Measurements from ENCODE around the gene CBLN3. TPM values are rescaled to one million over a fixed set of nuclear protein-coding genes. Genes with fewer than 3 reads are reported as not detected.

Gene CBLN3
- total and polyA plus RNA-seq, 2 of the 4 experiments (the other 2 are of a cell fraction), result 0.72 to 4.5 TPM

GRCh38 chr14:24397639-24398292, 31.7 kb downstream of the CBLN3 start (continued):
- TF ChIP-seq MAZ (IDR thresholded peaks at IDR 0.05; ENCODE audit: borderline replicate concordance, low read depth, low read length), result no peak
- no peak for TF ChIP-seq CHD1 (IDR thresholded peaks at IDR 0.05; ENCODE audit: low read depth, low read length)

GRCh38 chr14:24395609-24396582, 33.6 kb downstream of the CBLN3 start:
- Histone ChIP-seq H3K9ac (ENCODE audit: low read depth, low read length) (no peak overlapping the region), H3K4me2 (ENCODE audit: low read depth, low read length) (no peak overlapping the region)
- DNase-seq, result no peak

More at GRCh38 chr14:24395609-24396582, 33.6 kb downstream of the CBLN3 start:
- no TSS peak for BruUV-seq (replicated peaks)
- H3K23ac ChIP-seq (ENCODE audit: low read depth, low read length), result peak overlapping the region; percentile 35; the same call in 1 of the 2 replicates
- H3K36me3 ChIP-seq (ENCODE audit: control insufficient read depth, insufficient read depth, low read length), result no peaks in the 10 kb centered on the region
- peak overlapping the region; percentile 35; the same call in 1 of the 2 replicates for H4K5ac ChIP-seq (ENCODE audit: low read depth, low read length)
- H3K56ac ChIP-seq (ENCODE audit: extremely low read depth, insufficient read depth, low read length), result no peak overlapping the region
- 100% methylated on average over 2 of the region's 8 CpGs; no CpG with 5 or more reads in 1 of the 2 experiments for WGBS, 2 experiments (ENCODE audit: extremely low coverage in 2 of 2, insufficient read length in 1 of 2)
- H3K79me1 ChIP-seq (ENCODE audit: low read depth in 1 of 2, low read length in 2 of 2), result peaks cover 0 to 8% of the 10 kb centered on the region in 2 experiments; a peak in 1 of 4 replicates
- H4K91ac ChIP-seq (ENCODE audit: insufficient read depth, low read depth, low read length), result peak overlapping the region; percentile 15; the same call in 1 of the 2 replicates
- H2BK20ac ChIP-seq (ENCODE audit: low read depth, low read length), result peak overlapping the region; percentile 26; the same call in 1 of the 2 replicates
- POLR2A ChIA-PET (ENCODE audit: unreplicated experiment), result no interaction called here
- H3K4me1 ChIP-seq (ENCODE audit: control insufficient read depth, insufficient read depth, low read length), result peaks cover 16% of the 10 kb centered on the region
- no peaks in the 10 kb centered on the region for H3K9me3 ChIP-seq (ENCODE audit: control insufficient read depth, insufficient read depth, low read length)
- peak overlapping the region; percentile 46 for H2BK5ac ChIP-seq (ENCODE audit: low read depth, low read length, poor library complexity, severe bottlenecking)
- peak; percentile 32; the same call in 1 of the 2 replicates for TF ChIP-seq MAFK (IDR thresholded peaks at IDR 0.05; ENCODE audit: low read depth, low read length)
- TF ChIP-seq MXI1 (IDR thresholded peaks at IDR 0.05; ENCODE audit: borderline replicate concordance, low read depth, low read length), result no peak
- no peak for TF ChIP-seq ELK1 (IDR thresholded peaks at IDR 0.05; ENCODE audit: borderline replicate concordance, low read depth, low read length)
- no peak overlapping the region for H3K4me3 ChIP-seq (ENCODE audit: insufficient read depth, low read depth, low read length)
- ATAC-seq (ENCODE audit: low read depth), result no peak
- no peak overlapping the region; the same call in 1 of the 2 replicates for H3K4ac ChIP-seq (ENCODE audit: low read depth, low read length)
- H3K27ac ChIP-seq (ENCODE audit: insufficient read depth, low read length), result no peak overlapping the region
- peak overlapping the region; percentile 24; the same call in 1 of the 2 replicates for H3K18ac ChIP-seq (ENCODE audit: low read depth, low read length)
- H2BK15ac ChIP-seq (ENCODE audit: low read depth, low read length), result no peak overlapping the region
- H2AK5ac ChIP-seq (ENCODE audit: low read depth, low read length), result 0 out of 2 replicates have a peak overlapping the region, but pooled peaks have one; percentile 4
- peak overlapping the region; percentile 62 for H2AFZ ChIP-seq (replicated peaks; ENCODE audit: low read length, poor library complexity)
- H2AK9ac ChIP-seq (replicated peaks; ENCODE audit: low read depth, low read length, poor library complexity), result no peak overlapping the region
- CTCF ChIA-PET, result no interaction called here
- H2BK120ac ChIP-seq (ENCODE audit: low read depth, low read length), result no peak overlapping the region
- in situ Hi-C loops (cut with MboI; ENCODE audit: low sequenced_read_pairs) (no loop called here), intact Hi-C loops (cut with micrococcal nuclease) (no loop called here), dilution Hi-C loops (cut with HindIII; ENCODE audit: low sequenced_read_pairs, unreplicated experiment) (no loop called here)
- no peak overlapping the region for H3K14ac ChIP-seq (replicated peaks; ENCODE audit: low read depth, low read length)
- peaks cover 2% of the 10 kb centered on the region; the same call in 1 of the 2 replicates for H3K9me1 ChIP-seq (ENCODE audit: insufficient read depth, low read length)
- no peaks in the 10 kb centered on the region for H4K20me1 ChIP-seq (ENCODE audit: insufficient read depth, low read length)
- H3K27me3 ChIP-seq (ENCODE audit: control insufficient read depth, insufficient read depth, low read length), result no peaks in the 10 kb centered on the region
- H4K8ac ChIP-seq (ENCODE audit: low read depth in 2 of 2, low read length in 2 of 2), result peak overlapping the region; percentile 48 to 57; a peak in 2 of 4 replicates

All from IMR-90 (cell line).